ENCODE data around the gene TNKS1BP1.

Gene TNKS1BP1

DNA sequence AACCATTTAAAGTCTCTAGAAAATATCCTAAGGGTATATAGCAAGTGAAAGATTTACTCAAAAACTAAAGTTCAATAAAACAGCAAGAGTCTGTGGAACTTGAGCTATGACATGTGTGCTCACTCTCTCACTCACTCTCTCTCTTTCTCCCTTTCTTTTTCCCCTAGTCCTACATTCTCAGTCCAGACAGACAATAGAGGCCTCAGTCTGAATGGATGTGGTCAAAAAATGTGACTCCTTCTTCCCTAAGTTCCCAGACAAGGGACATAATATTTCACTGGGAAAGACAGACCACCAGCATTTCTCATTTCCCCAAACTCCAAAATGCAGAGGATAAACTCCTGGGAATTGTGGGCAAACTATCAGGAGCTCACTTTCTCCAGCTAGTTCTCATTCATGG is 70.1 kb downstream of the TNKS1BP1 start:
- DNase-seq (ENCODE audit: low read depth, low spot score) = no peak

DNA sequence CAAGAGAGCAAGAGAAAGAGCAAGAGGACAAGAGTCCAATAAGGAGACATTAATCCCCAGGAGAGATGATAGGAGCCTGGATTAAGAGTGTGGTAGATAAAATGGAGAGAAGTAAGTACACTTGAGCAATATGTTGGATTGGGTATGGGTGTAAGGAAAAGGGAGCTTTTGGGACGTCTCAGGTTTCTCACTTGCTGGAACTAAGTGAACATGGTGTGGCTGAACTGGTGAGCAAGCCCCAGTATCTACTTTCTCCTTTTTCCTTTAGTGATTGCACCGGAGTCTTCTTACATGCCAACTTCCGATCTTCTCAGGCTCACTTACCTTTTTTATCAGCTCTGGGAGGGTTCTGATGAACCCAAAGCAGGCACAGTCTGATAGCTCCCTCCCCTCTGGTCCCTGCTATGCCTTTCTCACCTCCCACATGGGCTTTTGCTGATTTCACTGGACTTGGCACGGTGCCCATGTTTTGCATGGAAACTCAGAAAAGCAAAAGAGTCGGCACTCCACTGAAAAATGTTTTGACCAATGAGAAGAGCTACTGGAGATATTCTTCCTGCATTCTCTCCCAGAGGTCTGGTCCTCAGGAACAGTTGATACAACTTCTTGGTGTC is 73.2 kb downstream of the TNKS1BP1 start:
- no peak for DNase-seq (ENCODE audit: low read depth, low spot score)

DNA sequence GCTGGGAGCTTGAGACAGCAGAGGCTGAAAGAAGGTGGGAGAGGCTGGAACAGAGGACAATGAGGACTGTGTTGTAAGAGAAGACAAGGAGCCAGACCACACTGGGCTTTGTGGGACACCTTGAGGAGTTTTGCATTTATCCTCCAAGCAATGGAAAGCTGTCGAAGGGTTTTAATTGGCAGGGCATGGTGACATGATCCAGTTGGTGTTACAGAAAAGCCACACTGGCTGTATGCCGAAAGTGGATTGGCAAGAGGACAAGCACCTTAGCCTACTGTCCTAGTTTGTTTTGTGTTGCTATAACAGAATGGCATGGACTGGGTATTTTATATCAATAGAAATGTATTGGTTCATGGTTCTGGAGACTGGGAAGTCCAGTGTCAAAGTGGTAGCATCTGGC is 73.7 kb downstream of the TNKS1BP1 start:
- DNase-seq (ENCODE audit: low read depth, low spot score) = no peak

Measured in ELF-1 (cell line).